MCF 10A (cell line): ENCODE measurements around the gene DNAH5. TPM values are rescaled to one million over a fixed set of nuclear protein-coding genes. Genes with fewer than 3 reads are reported as not detected.

Experiments used
- BruUV-seq: library from RNA; stranded (reverse); fragments of 400-500 nt; replicated peaks from 2 replicates; lab custom pipeline; 2021; lab: Mats Ljungman, UMichigan
- CTCF ChIA-PET: fragments of 300-600 bp; sonication (Branson Sonifier 250); formaldehyde crosslinking; extraction: SDS; loops from one replicate; lab custom pipeline; 2021; ENCODE audit warnings: antibody characterized with exemption, inconsistent platforms; lab: Yijun Ruan, JAX
- POLR2A ChIA-PET: fragments of 300-600, 350-650 bp; sonication (Branson Sonifier 250); formaldehyde crosslinking; extraction: SDS; loops from one replicate; lab custom pipeline; 2020; ENCODE audit warnings: antibody characterized with exemption, inconsistent platforms; lab: Yijun Ruan, JAX
- DNase-seq: peaks from one replicate; pipeline ENCODE4 v3.0.0-alpha.2; 2018; ENCODE audit not compliant: unreplicated experiment
- H3K27ac Mint-ChIP-seq: one replicate; pipeline ENCODE4 v1.8.0; 2022; ENCODE audit warnings: mild to moderate bottlenecking, low read depth, mixed read lengths; ENCODE audit not compliant: unreplicated experiment
- H3K27me3 Mint-ChIP-seq: one replicate; pipeline ENCODE4 v1.8.0; 2022; ENCODE audit warnings: mixed read lengths; ENCODE audit not compliant: insufficient read depth, unreplicated experiment
- H3K36me3 Mint-ChIP-seq: one replicate; pipeline ENCODE4 v1.8.0; 2022; ENCODE audit warnings: mild to moderate bottlenecking, moderate library complexity, mixed read lengths; ENCODE audit not compliant: insufficient read depth, unreplicated experiment
- H3K4me1 Mint-ChIP-seq: one replicate; pipeline ENCODE4 v1.8.0; 2022; ENCODE audit warnings: mixed read lengths; ENCODE audit not compliant: insufficient read depth, unreplicated experiment
- H3K4me3 Mint-ChIP-seq: one replicate; pipeline ENCODE4 v1.8.0; 2022; ENCODE audit warnings: mild to moderate bottlenecking, moderate library complexity, mixed read lengths; ENCODE audit not compliant: unreplicated experiment
- H3K9me3 Mint-ChIP-seq: one replicate; pipeline ENCODE4 v1.8.0; 2022; ENCODE audit warnings: mixed read lengths; ENCODE audit not compliant: unreplicated experiment
- CTCF ChIP-seq: fragments of 200-600 bp; IDR thresholded peaks from one replicate; pipeline ENCODE4 v1.8.0; 2022; ENCODE audit warnings: antibody characterized with exemption, mild to moderate bottlenecking; ENCODE audit not compliant: unreplicated experiment
- intact Hi-C: fragments of 100-400 bp; cut with micrococcal nuclease; formaldehyde crosslinking; loops from 2 replicates; pipeline ENCODE4 v1.14.1; 2022
- total RNA-seq: library from RNA; stranded (reverse); gene quantifications from 2 replicates; pipeline ENCODE4 v1.2.3, GENCODE V29; 2022

DNAH5 gene
- total RNA-seq, 1 experiment from 2014 or later = 0.05 TPM

- no peak for DNase-seq
- ChIA-PET POLR2A (interaction anchor here (0.6 kb wide), 1 partner anchor 596 kb away, joined by 3 read pairs; no protein-coding TSS in a partner anchor), CTCF (no interaction called here)
- Mint-ChIP-seq H3K4me3 (no peak overlapping the region), H3K27me3 (no peaks in the 10 kb centered on the region), H3K9me3 (no peaks in the 10 kb centered on the region), H3K27ac (no peak overlapping the region), H3K36me3 (no peaks in the 10 kb centered on the region), H3K4me1 (peaks cover 37% of the 10 kb centered on the region)
- no TSS peak for BruUV-seq
- no peak for TF ChIP-seq CTCF
- intact Hi-C loops = loop anchor here (10.0 kb wide), 1 partner anchor 186 kb away; no protein-coding TSS in a partner anchor
These were observed 283.2 kb downstream of the DNAH5 start for GRCh38 chr5:13661272-13661671.

- no TSS peak for BruUV-seq
- no peaks in the 10 kb centered on the region for H3K36me3 Mint-ChIP-seq
- intact Hi-C loops = loop anchor here (10.0 kb wide), 1 partner anchor 185 kb away; no protein-coding TSS in a partner anchor
- peaks cover 37% of the 10 kb centered on the region for H3K4me1 Mint-ChIP-seq
- ChIA-PET CTCF (interaction anchor here (0.7 to 1.2 kb wide), 6 partner anchors 56 to 181 kb away, joined by 3 to 4 read pairs (median 3); no protein-coding TSS in a partner anchor), POLR2A (no interaction called here)
- H3K4me3 Mint-ChIP-seq = no peak overlapping the region
- H3K9me3 Mint-ChIP-seq = no peaks in the 10 kb centered on the region
- H3K27me3 Mint-ChIP-seq = no peaks in the 10 kb centered on the region
- TF ChIP-seq CTCF = no peak
- peak; percentile 27 for DNase-seq
- no peak overlapping the region for H3K27ac Mint-ChIP-seq
These were observed 284.4 kb downstream of the DNAH5 start for GRCh38 chr5:13660072-13660471.

GRCh38 chr5:13659391-13659790 lies 285.1 kb downstream of the DNAH5 start:
- no TSS peak for BruUV-seq

GRCh38 chr5:13658761-13659160 lies 285.7 kb downstream of the DNAH5 start:
- Mint-ChIP-seq H3K27me3 (no peaks in the 10 kb centered on the region), H3K4me1 (peaks cover 28% of the 10 kb centered on the region), H3K27ac (no peak overlapping the region), H3K9me3 (peaks cover 6% of the 10 kb centered on the region), H3K4me3 (no peak overlapping the region), H3K36me3 (no peaks in the 10 kb centered on the region)
- no peak for TF ChIP-seq CTCF
- ChIA-PET POLR2A (no interaction called here), CTCF (no interaction called here)
- peak; percentile 82 for DNase-seq
- intact Hi-C loops = no loop called here
- no TSS peak for BruUV-seq

More at GRCh38 chr5:13659391-13659790, 285.1 kb downstream of the DNAH5 start:
- ChIA-PET POLR2A (no interaction called here), CTCF (interaction anchor here (1.1 to 1.2 kb wide), 2 partner anchors 93 to 181 kb away, joined by 4 read pairs; no protein-coding TSS in a partner anchor)
- Mint-ChIP-seq H3K4me1 (peaks cover 32% of the 10 kb centered on the region), H3K36me3 (no peaks in the 10 kb centered on the region), H3K27me3 (no peaks in the 10 kb centered on the region), H3K9me3 (peaks cover 6% of the 10 kb centered on the region), H3K27ac (no peak overlapping the region), H3K4me3 (no peak overlapping the region)
- peak; percentile 36 for DNase-seq
- intact Hi-C loops = no loop called here
- TF ChIP-seq CTCF = no peak
